OCI-LY3 (cell line): Measurements from ENCODE around the gene ZNF346.

Experiments
- H2AFZ ChIP-seq: fragments of 200-600, 300-600 bp; shearing (Covaris generic); 2 replicates; pipeline ENCODE4 v1.6.0; 2014; ENCODE audit warnings: antibody characterized with exemption, low read depth, low read length
- H3K27ac ChIP-seq: fragments of 200-600, 300-600 bp; sonication (generic); 2 replicates; pipeline ENCODE4 v1.5.1; 2014; ENCODE audit warnings: mild to moderate bottlenecking, low read length, moderate library complexity, mixed read lengths
- H3K27me3 ChIP-seq: fragments of 200-600, 300-600 bp; sonication (generic); 2 replicates; pipeline ENCODE4 v1.6.1; 2014; ENCODE audit warnings: low read depth, low read length, mixed read lengths
- H3K36me3 ChIP-seq: fragments of 200-600, 300-600 bp; sonication (generic); replicated peaks from 2 replicates; pipeline ENCODE3; 2014; ENCODE audit warnings: low read depth, low read length, mixed read lengths
- H3K4me1 ChIP-seq: fragments of 300-600, 200-600 bp; sonication (generic); 2 replicates; pipeline ENCODE4 v1.6.1; 2014; ENCODE audit warnings: low read length, mixed read lengths
- H3K4me2 ChIP-seq: fragments of 200-600, 300-600 bp; sonication (generic); 2 replicates; pipeline ENCODE4 v1.6.1; 2014; ENCODE audit warnings: low read length, mixed read lengths
- H3K4me3 ChIP-seq: fragments of 300-600, 200-600 bp; sonication (generic); 2 replicates; pipeline ENCODE4 v1.5.1; 2014; ENCODE audit warnings: antibody characterized with exemption, mild to moderate bottlenecking, low read length, moderate library complexity
- H3K79me2 ChIP-seq: fragments of 300-600, 200-600 bp; shearing (Covaris generic); 2 replicates; pipeline ENCODE4 v1.6.1; 2014; ENCODE audit warnings: mild to moderate bottlenecking, low read length, mixed read lengths
- H3K9ac ChIP-seq: fragments of 300-600, 200-600 bp; shearing (Covaris generic); 2 replicates; pipeline ENCODE4 v1.6.0; 2014; ENCODE audit warnings: mild to moderate bottlenecking, low read length, moderate library complexity
- H3K9me3 ChIP-seq: fragments of 200-600, 300-600 bp; shearing (Covaris generic); 2 replicates; pipeline ENCODE4 v1.6.1; 2014; ENCODE audit warnings: low read length, mixed read lengths; ENCODE audit not compliant: insufficient read depth
- H4K20me1 ChIP-seq: fragments of 200-600, 300-600 bp; sonication (generic); 2 replicates; pipeline ENCODE4 v1.6.1; 2016; ENCODE audit warnings: low read length, mixed read lengths; ENCODE audit not compliant: insufficient read depth
- CTCF ChIP-seq: fragments of 200-600, 300-600 bp; sonication (generic); IDR thresholded peaks from 2 replicates; pipeline ENCODE4 v1.5.1; 2014; ENCODE audit warnings: antibody characterized with exemption, low read length, low read depth
- EZH2phosphoT487 ChIP-seq: fragments of 200-600 bp; shearing (Covaris generic); IDR thresholded peaks from 2 replicates; pipeline ENCODE4 v1.6.1; 2018; ENCODE audit warnings: antibody characterized with exemption, mixed run types, low read depth

ZNF346 gene

GRCh38 chr5:177109810-177110209 is 87.3 kb downstream of the ZNF346 start:
- Histone ChIP-seq H3K27me3 (no peaks in the 10 kb centered on the region), H3K4me3 (no peak overlapping the region), H3K4me2 (no peak overlapping the region), H3K79me2 (no peaks in the 10 kb centered on the region), H3K9ac (no peak overlapping the region), H3K27ac (no peak overlapping the region), H4K20me1 (no peaks in the 10 kb centered on the region), H3K36me3 (no peaks in the 10 kb centered on the region), H2AFZ (no peak overlapping the region), H3K9me3 (no peaks in the 10 kb centered on the region), H3K4me1 (0 out of 2 replicates have a peak, but pooled peaks cover 4% of the 10 kb centered on the region)
- no peak for TF ChIP-seq EZH2phosphoT487
- no peak for TF ChIP-seq CTCF

GRCh38 chr5:177111720-177112394 is 89.4 kb downstream of the ZNF346 start:
- Histone ChIP-seq H2AFZ (peak overlapping the region; percentile 97), H3K4me3 (peak overlapping the region; percentile 80), H3K4me1 (0 out of 2 replicates have a peak, but pooled peaks cover 4% of the 10 kb centered on the region), H3K27ac (no peak overlapping the region), H3K9me3 (no peaks in the 10 kb centered on the region), H3K36me3 (no peaks in the 10 kb centered on the region), H3K27me3 (no peaks in the 10 kb centered on the region), H3K79me2 (no peaks in the 10 kb centered on the region), H4K20me1 (no peaks in the 10 kb centered on the region), H3K4me2 (peak overlapping the region; percentile 99), H3K9ac (peak overlapping the region; percentile 35; the same call in 1 of the 2 replicates)
- TF ChIP-seq CTCF: peak; percentile 95
- TF ChIP-seq EZH2phosphoT487: no peak

GRCh38 chr5:177112589-177113220 is 90.2 kb downstream of the ZNF346 start:
- TF ChIP-seq CTCF (no peak), EZH2phosphoT487 (no peak)
- Histone ChIP-seq H4K20me1 (no peaks in the 10 kb centered on the region), H3K79me2 (no peaks in the 10 kb centered on the region), H3K27me3 (no peaks in the 10 kb centered on the region), H3K27ac (no peak overlapping the region), H3K4me1 (0 out of 2 replicates have a peak, but pooled peaks cover 4% of the 10 kb centered on the region), H3K9ac (no peak overlapping the region), H3K4me2 (no peak overlapping the region), H3K9me3 (no peaks in the 10 kb centered on the region), H3K4me3 (no peak overlapping the region), H3K36me3 (no peaks in the 10 kb centered on the region), H2AFZ (no peak overlapping the region)

GRCh38 chr5:177113566-177114424 is 91.3 kb downstream of the ZNF346 start:
- TF ChIP-seq EZH2phosphoT487 (no peak), CTCF (peak; percentile 97)
- Histone ChIP-seq H3K79me2 (no peaks in the 10 kb centered on the region), H3K4me1 (0 out of 2 replicates have a peak, but pooled peaks cover 4% of the 10 kb centered on the region), H3K36me3 (no peaks in the 10 kb centered on the region), H3K27ac (no peak overlapping the region), H4K20me1 (no peaks in the 10 kb centered on the region), H3K9ac (no peak overlapping the region), H3K4me3 (no peak overlapping the region), H3K4me2 (peak overlapping the region; percentile 40), H3K9me3 (no peaks in the 10 kb centered on the region), H2AFZ (peak overlapping the region; percentile 76; the same call in 1 of the 2 replicates), H3K27me3 (no peaks in the 10 kb centered on the region)
